Stimulated activated CD4-positive, alpha-beta T cell treated with anti-CD3 and anti-CD28 coated beads, Interleukin-1b, Interleukin-23, amount 100 ng/mL, for 48 hours (primary cell): ENCODE measurements around the gene GADD45A.
"Not testable (repeated sequence)": the region's sequence is repeated elsewhere in the genome, so short reads cannot be mapped to it uniquely, and the experiment has no call there.

Source experiments
- DNase-seq: peaks from one replicate; pipeline ENCODE4 v3.0.0-alpha.2; 2020

The GADD45A gene

GRCh38 chr1:67722292-67722944 is 37.4 kb downstream of the GADD45A start:
- no peak for DNase-seq

DNA sequence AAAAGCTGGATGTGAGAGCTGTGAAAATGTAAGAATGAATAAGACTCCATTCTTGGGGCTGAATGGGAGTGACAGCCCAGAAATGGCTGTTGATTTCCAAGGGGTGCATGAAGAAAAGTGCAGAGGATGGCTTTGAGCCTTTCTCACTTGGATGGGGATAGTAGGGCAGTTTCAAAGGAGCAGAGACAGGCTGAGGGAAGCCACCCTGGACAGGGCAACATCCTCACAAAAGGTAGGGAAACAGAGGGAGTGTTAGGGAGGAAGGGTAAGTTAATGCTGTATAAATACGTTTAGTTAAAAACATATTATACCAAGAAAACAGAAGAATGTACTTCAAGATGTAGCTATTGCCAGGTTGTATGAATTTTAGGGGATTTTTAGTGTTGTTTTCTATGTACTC is 38.1 kb downstream of the GADD45A start:
- DNase-seq = no peak

DNA sequence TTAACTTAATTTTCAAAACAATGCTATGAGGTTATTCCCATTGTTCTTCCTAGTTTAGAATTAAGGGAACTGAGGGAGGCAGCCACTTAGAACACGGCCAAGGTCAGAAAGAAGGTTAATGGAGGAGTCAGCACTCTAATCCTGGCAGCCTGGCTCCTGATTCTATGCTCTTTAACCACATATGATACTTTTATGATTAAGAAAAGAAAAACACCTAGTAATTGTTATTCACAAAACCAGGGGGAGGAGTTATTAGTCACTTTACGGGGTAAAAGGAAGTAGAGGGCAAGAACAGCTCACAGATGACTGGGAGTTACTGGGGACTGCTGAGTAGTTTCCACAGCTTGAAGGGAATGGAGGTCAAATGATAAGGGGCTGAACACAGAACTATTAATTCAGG is 38.6 kb downstream of the GADD45A start:
- peak; percentile 16 for DNase-seq

DNA sequence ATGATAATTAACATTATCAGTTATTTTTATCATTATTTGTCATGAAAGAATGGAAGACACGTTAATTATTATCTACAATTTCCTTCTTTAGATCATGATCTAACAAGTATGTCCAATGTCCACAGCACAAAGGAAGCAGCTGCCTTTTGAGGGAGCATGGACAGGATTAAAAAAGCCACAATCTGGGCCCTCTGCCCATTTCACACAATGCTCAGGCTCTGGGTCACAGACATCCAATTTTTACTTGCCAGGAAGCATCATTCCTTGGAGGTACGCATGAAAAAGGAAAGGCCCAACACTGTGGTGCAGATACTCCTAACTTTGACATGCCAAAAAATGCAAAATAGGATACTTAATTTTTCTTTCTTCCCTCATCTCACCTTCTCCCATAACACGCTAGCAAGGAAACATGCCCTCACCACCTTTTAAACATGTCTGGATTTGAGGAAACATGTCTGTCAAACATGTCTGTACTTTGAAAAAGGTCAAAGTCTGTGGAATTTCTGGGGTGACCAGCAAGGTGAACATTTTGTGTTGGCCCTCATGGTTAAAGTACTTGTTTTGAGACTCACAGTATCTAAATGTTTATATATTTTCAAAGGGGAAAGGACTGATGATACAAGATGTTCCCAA is 40.0 kb downstream of the GADD45A start:
- no peak for DNase-seq

GRCh38 chr1:67726224-67726623 is 41.2 kb downstream of the GADD45A start:
- no peak for DNase-seq

DNA sequence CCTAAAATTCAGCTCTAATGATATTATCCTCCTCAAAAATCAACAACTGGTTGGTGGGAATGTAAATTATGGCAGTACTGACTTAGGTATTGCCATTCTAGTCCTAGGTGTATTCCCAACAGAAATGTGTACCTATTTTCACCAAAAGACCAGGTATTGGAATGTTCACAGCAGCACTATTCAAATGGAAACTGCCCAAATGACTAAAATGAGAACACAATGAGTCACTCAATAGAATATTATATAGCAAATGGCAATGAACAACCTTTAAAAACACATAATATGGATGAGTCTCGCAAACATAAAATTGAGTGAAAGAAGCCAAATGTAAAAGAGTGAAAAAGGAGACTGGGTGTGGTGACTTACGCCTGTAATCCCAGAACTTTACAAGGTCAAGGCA is 44.9 kb downstream of the GADD45A start:
- no peak for DNase-seq

DNA sequence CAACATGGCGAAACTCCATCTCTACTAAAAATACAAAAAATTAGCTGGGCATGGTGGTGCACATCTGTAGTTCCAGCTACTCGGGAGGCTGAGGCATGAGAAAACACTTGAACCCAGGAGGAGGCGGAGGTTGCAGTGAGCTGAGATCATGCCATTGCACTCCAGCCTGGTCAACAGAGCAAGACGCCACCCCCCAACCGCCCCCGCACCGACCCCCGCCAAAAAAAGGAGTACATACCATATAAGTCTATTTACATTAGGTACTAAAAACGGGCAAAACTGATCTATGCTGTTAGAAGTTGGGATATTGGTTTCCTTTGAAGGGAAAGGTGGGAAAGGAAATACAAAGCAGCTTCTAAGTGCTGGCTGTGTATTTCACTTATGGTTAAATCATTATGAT is 45.3 kb downstream of the GADD45A start:
- not testable (repeated sequence) for DNase-seq

DNA sequence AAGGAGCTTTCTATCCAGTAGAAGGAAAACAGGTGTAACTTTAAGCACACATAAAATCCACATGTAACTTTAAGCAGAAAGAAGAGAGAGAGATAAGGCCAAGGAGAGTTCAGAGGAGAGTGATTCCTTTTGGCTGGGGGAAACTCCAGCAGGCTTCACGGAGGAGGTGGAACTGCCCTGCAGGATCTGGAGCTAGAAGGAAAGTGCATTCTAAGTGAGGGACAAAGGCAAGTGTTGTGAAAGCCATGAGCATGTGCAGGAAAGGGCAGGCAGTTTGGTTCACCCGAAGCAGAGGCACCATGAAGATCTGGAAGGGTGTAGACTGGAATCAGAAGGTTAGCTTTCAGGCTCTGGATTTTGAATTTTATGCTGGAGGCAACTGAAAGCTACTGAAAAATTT is 46.3 kb downstream of the GADD45A start:
- no peak for DNase-seq

- no peak for DNase-seq
Measured at GRCh38 chr1:67732750-67733151, 47.8 kb downstream of the GADD45A start.

GRCh38 chr1:67733681-67734322 is 48.8 kb downstream of the GADD45A start:
- DNase-seq = no peak

DNA sequence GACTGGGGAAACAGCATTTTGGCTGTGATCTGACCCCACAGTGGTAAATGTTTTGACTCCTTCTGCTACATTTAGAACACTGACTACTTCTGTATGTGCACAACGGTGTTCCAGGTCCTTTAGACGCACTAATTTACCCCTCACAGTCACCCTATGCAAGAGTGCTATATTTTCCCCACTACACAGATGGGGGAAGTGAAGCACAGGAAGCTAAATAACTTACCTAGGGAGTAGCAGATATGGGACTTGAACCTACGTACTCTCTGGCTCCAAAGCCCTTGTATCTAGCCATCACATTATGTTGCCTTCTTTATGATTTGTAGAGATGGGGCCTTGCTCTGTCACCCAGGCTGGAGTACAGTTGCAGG is 49.3 kb downstream of the GADD45A start:
- DNase-seq = no peak

- no peak for DNase-seq
Measured at GRCh38 chr1:67735206-67735605, 50.2 kb downstream of the GADD45A start.

DNA sequence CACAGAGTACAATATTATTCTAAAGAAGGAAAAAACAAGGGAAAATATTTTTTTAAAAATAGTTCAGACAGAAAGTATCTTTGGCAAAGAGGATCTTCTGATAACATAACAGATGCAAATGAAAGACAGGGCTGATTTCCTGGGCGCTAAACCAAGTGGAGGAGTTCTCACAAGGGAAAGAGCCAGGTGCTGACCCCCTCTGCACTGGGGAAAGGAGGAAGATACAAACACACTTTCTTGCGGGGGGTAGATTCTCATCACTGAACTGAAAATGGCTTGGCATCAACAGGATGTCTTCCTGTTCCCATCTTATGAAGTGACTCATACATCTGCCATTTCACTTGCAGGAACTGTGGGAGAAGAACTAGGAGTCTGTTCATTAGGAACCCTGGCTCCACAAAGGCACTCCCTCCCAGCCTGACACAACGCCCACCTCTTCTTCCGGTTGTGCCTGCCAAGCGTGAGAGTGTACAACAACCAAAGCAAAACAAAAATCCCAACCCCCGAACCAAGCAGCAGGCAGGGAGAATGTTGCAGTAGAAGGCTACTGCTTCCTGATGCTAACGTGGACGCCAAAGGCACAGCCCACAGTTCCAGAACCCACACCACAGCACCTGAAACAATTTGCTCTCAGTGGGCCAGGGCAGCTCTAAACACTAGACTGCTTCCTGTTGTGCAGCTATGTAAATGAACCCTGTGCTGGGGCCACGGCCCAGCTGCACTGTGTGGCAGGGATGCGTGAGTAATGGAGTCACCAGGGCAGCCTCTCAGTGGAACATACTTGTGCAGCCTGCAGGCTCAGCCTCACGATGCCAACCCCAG is 51.0 kb downstream of the GADD45A start:
- DNase-seq = peak; percentile 60

GRCh38 chr1:67736750-67737149 is 51.7 kb downstream of the GADD45A start:
- no peak for DNase-seq

- DNase-seq = no peak
Measured at GRCh38 chr1:67737875-67738274, 52.9 kb downstream of the GADD45A start.
